GM19238 (cell line): ENCODE results near the gene TRIM46.
"Not testable (repeated sequence)": the region's sequence is repeated elsewhere in the genome, so short reads cannot be mapped to it uniquely, and the experiment has no call there.

ENCODE experiments used
- DNase-seq: peaks from one replicate; pipeline ENCODE4 v3.0.0; 2011; ENCODE audit warnings: low spot score; ENCODE audit not compliant: insufficient read length

Gene TRIM46

GRCh38 chr1:155137154-155137949 lies 36.3 kb upstream of the TRIM46 start:
- DNase-seq, result no peak

- DNase-seq, result peak; percentile 88
These were observed 33.6 kb upstream of the TRIM46 start, which contains the start of gene DPM3 for GRCh38 chr1:155139895-155140629. Gene DPM3 (minus strand): TSS chr1:155140531. CDS start chr1:155140240, 291 bp downstream.

- DNase-seq, result no peak
These were observed 33.1 kb upstream of the TRIM46 start for GRCh38 chr1:155140630-155140953.

DNA sequence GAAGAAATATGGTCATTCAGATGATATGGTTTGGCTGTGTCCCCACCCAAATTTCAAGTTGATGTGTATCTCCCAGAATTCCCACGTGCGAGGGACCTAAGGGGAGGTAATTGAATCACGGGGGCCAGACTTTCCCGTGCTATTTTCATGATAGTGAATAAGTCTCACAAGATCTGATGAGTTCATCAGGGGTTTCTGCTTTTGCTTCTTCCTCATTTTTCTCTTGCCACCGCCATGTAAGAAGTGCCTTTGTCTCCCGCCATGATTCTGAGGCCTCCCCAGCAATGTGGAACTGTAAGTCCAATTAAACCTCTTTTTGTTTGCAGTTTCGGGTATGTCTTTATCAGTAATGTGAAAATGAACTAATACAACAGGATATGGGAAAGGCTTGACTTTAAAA lies 31.9 kb upstream of the TRIM46 start:
- no peak for DNase-seq

DNA sequence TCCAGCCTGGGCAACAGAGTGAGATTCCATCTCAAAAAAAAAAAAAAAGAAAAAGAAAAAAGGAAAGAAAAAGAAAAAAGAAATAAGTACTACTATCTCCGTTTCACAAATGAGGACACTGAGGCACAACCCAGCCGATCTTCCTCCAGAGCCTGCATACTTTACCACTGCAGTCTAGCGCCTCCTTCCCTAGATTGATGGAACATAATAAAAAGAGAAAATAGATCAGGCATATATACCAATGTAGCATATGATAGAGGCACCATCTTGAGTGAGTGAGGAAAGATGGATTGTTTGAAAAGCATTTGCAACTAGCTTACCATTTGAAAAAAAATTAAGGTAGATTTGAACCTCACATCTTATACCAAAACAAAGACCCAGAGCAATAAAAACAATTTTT lies 28.2 kb upstream of the TRIM46 start:
- DNase-seq, result no peak

DNA sequence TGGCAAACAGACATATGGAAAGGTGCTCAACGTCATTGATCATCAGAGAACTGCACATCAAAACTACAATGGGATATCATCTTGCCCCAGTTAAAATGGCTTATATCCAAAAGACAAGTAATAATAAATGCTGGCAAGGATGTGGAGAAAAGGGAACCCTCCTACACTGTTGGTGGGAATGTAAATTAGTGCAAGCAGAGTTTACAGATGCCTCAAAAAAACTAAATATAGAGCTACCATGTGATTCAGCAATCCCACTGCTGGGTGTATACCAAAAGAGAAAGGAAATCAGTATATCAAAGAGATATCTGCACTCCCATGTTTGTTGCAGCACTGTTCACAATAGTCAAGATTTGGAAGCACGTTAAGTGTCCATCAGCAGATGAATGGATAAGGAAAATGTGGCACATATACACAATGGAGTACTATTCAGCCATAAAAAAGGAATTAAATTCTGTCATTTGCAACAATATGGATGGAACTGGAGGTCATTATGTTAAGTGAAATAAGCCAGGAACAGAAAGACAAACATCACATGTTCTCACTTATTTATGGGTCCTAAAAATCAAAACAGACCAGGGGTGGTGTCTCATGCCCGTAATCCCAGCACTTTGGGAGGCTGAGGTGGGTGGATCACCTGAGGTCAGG lies 17.5 kb upstream of the TRIM46 start:
- DNase-seq, result not testable (repeated sequence)

DNA sequence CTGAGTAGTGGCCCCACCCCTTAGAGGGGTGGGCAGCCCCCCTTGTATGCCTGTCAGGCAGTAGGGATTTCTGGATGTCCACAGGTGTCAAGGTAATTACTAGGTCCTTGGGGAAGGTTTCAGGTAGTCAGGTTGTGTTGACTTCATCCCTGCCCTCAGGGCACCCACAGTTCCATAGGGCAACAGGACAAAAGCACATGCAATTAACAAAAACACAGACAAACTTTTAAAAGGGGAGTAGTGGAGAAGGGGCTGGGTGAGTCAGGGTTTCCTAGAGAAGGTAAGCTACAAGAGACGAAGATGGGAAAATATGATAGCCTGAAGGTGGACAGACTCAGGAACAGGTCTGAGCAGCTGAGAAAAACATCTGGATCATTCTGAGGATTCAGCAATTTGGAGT lies 14.7 kb upstream of the TRIM46 start:
- DNase-seq, result no peak

DNA sequence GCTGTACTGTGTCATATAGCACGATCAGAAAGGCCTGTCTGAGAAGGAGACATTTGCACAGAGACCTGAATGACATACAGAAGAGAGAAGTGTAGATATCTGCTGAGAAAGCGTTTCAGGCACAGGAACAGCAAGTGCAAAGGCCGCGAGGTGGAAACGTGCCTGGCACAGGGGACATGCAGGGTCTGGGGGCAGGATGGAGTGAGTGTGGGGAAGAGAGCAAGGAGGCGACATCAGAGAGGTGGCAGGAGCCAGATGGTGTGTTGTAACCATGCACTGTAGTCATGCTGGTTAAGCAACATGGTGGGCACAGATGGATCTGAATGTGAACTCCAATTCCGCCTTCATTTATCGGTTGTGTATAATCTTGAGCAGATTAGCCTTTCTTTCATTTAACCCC lies 13.5 kb upstream of the TRIM46 start:
- DNase-seq, result no peak

DNA sequence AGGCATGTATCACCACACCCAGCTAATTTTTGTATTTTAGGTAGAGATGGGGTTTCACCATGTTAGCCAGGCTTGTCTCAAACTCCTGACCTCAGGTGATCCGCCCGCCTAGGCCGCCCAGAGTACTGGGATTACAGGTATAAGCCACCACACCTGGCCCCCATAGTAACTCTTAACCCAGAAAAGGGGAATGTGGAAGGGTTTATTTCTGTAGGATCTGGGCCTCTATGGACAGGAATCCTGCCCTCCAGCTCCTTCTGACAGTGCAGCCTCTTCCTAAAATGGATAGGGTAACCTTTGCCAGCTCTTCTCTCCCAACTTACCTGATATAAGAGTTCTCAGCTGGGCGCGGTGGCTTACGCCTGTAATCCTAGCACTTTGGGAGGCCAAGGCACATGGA lies 11.0 kb upstream of the TRIM46 start:
- not testable (repeated sequence) for DNase-seq

DNA sequence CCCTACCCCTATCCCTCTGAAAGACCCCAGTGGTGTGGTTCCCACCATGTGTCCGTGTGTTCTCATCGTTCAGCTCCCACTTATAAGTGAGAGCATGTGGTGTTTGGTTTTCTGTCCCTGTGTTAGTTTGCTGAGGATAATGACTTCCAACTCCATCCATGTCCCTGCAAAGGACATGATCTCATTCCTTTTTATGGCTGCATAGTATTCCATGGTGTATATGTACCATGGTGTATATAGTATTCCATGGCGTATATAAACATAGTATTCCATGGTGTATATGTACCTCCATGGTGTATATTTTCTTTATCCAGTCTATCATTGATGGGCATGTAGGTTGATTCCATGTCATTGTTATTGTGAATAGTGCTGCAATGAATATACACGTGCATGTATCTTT lies 9.9 kb upstream of the TRIM46 start:
- not testable (repeated sequence) for DNase-seq

- not testable (repeated sequence) for DNase-seq
These were observed 9.0 kb upstream of the TRIM46 start for GRCh38 chr1:155164625-155165024.

DNA sequence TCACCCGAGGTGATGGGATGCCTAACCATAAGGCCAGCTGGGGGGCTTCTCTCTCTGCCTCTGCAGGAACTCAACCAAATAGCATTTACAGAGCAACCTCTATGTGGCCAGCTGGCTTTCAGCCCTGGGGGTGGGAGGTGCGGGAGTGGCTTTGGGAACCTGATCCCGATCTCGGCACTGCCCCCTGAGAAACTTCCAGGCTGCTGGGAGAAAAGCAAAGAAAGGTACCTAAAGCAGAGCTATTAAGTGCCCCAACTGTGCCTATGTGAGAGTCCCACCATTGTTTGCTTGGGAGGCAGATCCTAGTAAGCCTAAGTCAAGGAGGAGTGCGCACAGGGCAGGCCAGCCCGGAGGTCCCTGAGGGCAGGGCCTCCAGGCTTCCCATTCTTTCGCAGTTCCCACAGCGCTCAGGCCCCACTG lies 7.6 kb upstream of the TRIM46 start:
- DNase-seq, result no peak

GRCh38 chr1:155166471-155167165 lies 7.0 kb upstream of the TRIM46 start:
- DNase-seq, result no peak

DNA sequence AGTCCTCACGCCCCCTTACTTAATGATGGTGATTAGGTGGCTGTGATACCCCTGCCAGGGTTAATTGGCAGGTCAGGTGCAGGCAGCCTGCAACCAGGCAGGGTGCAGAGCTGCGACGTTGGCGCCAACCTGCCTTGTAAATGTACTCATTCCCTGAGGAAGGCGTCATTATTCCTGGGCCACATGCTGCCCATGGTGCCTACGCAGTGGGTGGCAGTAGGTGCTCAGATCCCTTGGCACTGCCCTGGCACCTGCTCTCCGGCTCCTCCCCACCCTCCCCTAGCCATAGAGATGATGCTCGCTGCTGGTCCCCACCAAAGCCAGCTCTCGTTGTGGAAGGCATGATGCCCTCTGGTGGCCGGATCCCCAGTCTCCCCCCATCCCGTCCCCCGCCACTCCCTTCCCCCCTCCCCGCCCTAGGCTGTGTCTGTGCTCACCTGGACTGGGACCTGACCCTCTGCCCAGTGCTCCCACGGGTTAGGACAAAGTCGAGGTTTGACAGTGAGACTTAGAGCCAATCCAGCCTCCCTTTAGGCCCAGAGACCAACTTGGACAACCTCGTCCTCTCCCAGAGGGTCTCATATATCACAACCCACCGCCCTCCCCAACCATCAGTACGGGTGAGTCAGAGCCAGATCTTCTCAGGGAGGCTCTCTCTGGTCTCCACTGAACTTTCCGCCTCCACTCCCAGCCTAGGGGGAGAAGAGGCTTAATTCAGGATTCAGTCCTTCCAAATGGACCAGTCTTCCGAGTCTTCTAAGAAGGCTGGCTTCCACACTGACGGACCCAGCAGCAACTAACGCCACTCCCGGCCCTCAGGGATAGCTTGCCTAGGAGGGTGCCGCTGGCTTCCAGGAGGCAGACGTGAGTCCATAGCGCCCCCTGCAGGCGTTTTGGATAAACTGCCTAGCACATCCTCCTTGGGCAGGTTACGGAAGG lies 6.2 kb upstream of the TRIM46 start:
- DNase-seq, result peak; percentile 65

GRCh38 chr1:155168105-155168445 lies 5.6 kb upstream of the TRIM46 start:
- not testable (repeated sequence) for DNase-seq

GRCh38 chr1:155168456-155169210 lies 5.0 kb upstream of the TRIM46 start:
- DNase-seq, result no peak

- no peak for DNase-seq
These were observed 4.1 kb upstream of the TRIM46 start for GRCh38 chr1:155169541-155169940.

DNA sequence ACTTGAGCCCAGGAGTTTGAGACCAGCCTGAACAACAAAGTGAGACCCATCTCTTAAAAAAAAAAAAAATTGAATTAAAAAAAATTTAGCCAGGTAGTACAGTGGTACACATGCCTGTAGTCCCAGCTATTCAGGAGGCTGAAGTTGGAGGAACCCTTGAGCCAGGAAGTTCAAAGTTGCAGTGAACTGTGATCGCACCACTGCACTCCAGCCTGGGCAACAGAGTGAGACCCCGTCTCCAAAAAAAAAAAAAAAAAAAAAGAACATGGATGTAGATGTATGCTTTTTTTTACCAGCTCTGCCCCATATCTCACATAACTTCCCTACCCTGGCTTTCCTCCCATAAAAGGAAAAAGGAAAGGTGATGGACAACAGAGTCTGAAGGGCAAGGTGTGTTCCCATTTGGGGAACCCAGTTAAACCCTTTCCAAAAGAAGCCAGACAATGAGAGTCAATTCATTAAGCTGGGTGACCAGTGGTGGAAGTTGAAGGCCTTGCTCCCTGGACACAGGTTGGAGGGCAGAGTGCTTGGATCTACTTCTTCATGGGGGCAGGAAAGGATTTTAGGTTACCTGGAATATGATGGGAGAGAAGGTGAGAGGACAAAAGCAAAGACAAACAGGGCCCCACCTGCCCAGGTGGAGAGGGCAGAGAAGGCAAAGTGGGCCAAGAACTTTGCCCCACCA lies 3.4 kb upstream of the TRIM46 start:
- no peak for DNase-seq

DNA sequence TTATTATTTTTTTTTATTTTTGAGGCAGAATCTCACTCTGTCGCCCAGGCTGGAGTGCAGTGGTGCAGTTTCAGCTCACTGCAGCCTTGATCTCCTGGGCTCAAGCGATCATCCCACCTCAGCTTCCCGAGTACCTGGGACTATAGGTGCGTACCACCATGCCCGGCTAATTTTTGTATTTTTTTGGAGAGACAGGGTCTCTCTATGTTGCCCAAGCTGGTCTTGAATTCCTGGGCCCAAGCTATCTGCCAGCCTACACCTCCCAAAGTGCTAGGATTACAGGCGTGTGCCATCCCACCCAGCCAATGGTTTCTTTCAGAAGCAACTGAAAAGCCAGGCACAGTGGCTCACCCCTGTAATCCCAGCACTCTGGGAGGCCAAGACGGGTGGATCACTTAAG lies 2.8 kb upstream of the TRIM46 start:
- no peak for DNase-seq
